ENCODE measurements around the gene GMPR. TPM values are rescaled to one million over a fixed set of nuclear protein-coding genes. Genes with fewer than 3 reads are reported as not detected.
"Not testable (repeated sequence)": the region's sequence is repeated elsewhere in the genome, so short reads cannot be mapped to it uniquely, and the experiment has no call there.

Gene GMPR
- total RNA-seq, 1 experiment from 2014 or later: 8.9 TPM

- not testable (repeated sequence) for DNase-seq (ENCODE audit: low spot score)
These were observed 13.2 kb upstream of the GMPR start for GRCh38 chr6:16225062-16225731.

- not testable (repeated sequence) for DNase-seq (ENCODE audit: low spot score)
These were observed 12.0 kb upstream of the GMPR start for GRCh38 chr6:16226117-16227047.

GRCh38 chr6:16227048-16227562 lies 11.3 kb upstream of the GMPR start:
- no peak for DNase-seq (ENCODE audit: low spot score)

GRCh38 chr6:16227605-16228004 lies 10.8 kb upstream of the GMPR start:
- no peak for DNase-seq (ENCODE audit: low spot score)

GRCh38 chr6:16228043-16228442 lies 10.3 kb upstream of the GMPR start:
- DNase-seq (ENCODE audit: low spot score): no peak

- no peak for DNase-seq (ENCODE audit: low spot score)
These were observed 9.4 kb upstream of the GMPR start for GRCh38 chr6:16228709-16229665.

- no peak for DNase-seq (ENCODE audit: low spot score)
These were observed 8.7 kb upstream of the GMPR start for GRCh38 chr6:16229700-16230099.

GRCh38 chr6:16230953-16231352 lies 7.4 kb upstream of the GMPR start:
- no peak for DNase-seq (ENCODE audit: low spot score)

GRCh38 chr6:16232086-16232485 lies 6.3 kb upstream of the GMPR start:
- DNase-seq (ENCODE audit: low spot score): no peak

- DNase-seq (ENCODE audit: low spot score): no peak
These were observed 2.3 kb upstream of the GMPR start for GRCh38 chr6:16236009-16236501.

GRCh38 chr6:16236631-16237199 lies 1.7 kb upstream of the GMPR start:
- DNase-seq (ENCODE audit: low spot score): peak; percentile 77

- DNase-seq (ENCODE audit: low spot score): no peak
These were observed 1.1 kb upstream of the GMPR start for GRCh38 chr6:16237242-16237641.

- no peak for DNase-seq (ENCODE audit: low spot score)
These were observed 793 bp downstream of the GMPR start for GRCh38 chr6:16238963-16239797.

- peak; percentile 71 for DNase-seq (ENCODE audit: low spot score)
These were observed 1.4 kb downstream of the GMPR start for GRCh38 chr6:16239798-16240123.

GRCh38 chr6:16240589-16241320 lies 2.4 kb downstream of the GMPR start:
- DNase-seq (ENCODE audit: low spot score): no peak

- no peak for DNase-seq (ENCODE audit: low spot score)
These were observed 2.9 kb downstream of the GMPR start for GRCh38 chr6:16241321-16241689.

- DNase-seq (ENCODE audit: low spot score): peak; percentile 36
These were observed 4.7 kb downstream of the GMPR start for GRCh38 chr6:16243055-16243454.

GRCh38 chr6:16243664-16244063 lies 5.3 kb downstream of the GMPR start:
- no peak for DNase-seq (ENCODE audit: low spot score)

GRCh38 chr6:16244446-16244845 lies 6.1 kb downstream of the GMPR start:
- no peak for DNase-seq (ENCODE audit: low spot score)

Data from H4 (cell line).